SU-DHL-6 (cell line): ENCODE results near the gene CCDC82.

Source experiments
- H2AFZ ChIP-seq: fragments of 200-600 bp; sonication (generic); 2 replicates; pipeline ENCODE4 v1.6.1; 2014; ENCODE audit warnings: low read depth, mild to moderate bottlenecking, moderate library complexity, mixed read lengths, antibody characterized with exemption, low read length; ENCODE audit not compliant: severe bottlenecking
- H3F3A ChIP-seq: fragments of 200-600 bp; shearing (Covaris generic); 2 replicates; pipeline ENCODE4 v1.6.0; 2016; ENCODE audit warnings: antibody characterized with exemption, mild to moderate bottlenecking; ENCODE audit not compliant: insufficient read depth
- H3K27ac ChIP-seq: fragments of 200-600 bp; sonication (generic); 2 replicates; pipeline ENCODE4 v1.5.1; 2016; ENCODE audit warnings: low read depth, mild to moderate bottlenecking, low read length, moderate library complexity, mixed read lengths
- H3K27me3 ChIP-seq: fragments of 200-600 bp; sonication (generic), shearing (Covaris generic); 2 replicates; pipeline ENCODE4 v1.6.0; 2014; ENCODE audit warnings: mild to moderate bottlenecking, low read length
- H3K36me3 ChIP-seq: fragments of 200-600 bp; sonication (generic); 2 replicates; pipeline ENCODE4 v1.6.1; 2014; ENCODE audit warnings: mild to moderate bottlenecking, low read length, mixed read lengths
- H3K4me2 ChIP-seq: fragments of 300-600, 200-600 bp; shearing (Covaris generic), sonication (generic); 2 replicates; pipeline ENCODE4 v1.6.0; 2014; ENCODE audit warnings: low read length, low read depth, mild to moderate bottlenecking; ENCODE audit not compliant: poor library complexity, severe bottlenecking
- H3K4me3 ChIP-seq: fragments of 200-600 bp; sonication (generic); 2 replicates; pipeline ENCODE4 v1.5.1; 2014; ENCODE audit warnings: antibody characterized with exemption, low read length, mild to moderate bottlenecking, mixed read lengths; ENCODE audit not compliant: insufficient read depth, poor library complexity, severe bottlenecking
- H3K79me2 ChIP-seq: fragments of 200-600 bp; sonication (generic); 2 replicates; pipeline ENCODE4 v1.6.1; 2014; ENCODE audit warnings: mild to moderate bottlenecking, low read length, moderate library complexity; ENCODE audit not compliant: insufficient read depth
- H3K9ac ChIP-seq: fragments of 200-600 bp; sonication (generic); 2 replicates; pipeline ENCODE4 v1.7.0; 2014; ENCODE audit warnings: mild to moderate bottlenecking, low read length
- H3K9me2 ChIP-seq: fragments of 200-600 bp; sonication (generic); replicated peaks from 2 replicates; pipeline ENCODE4 v1.6.1; 2014; ENCODE audit warnings: low read length; ENCODE audit not compliant: insufficient read depth
- H3K9me3 ChIP-seq: fragments of 200-600 bp; sonication (generic); 2 replicates; pipeline ENCODE4 v1.6.1; 2014; ENCODE audit warnings: low read length, mixed read lengths; ENCODE audit not compliant: insufficient read depth
- H4K20me1 ChIP-seq: fragments of 200-600 bp; sonication (generic); 2 replicates; pipeline ENCODE4 v1.6.1; 2014; ENCODE audit warnings: low read depth, mild to moderate bottlenecking, antibody characterized with exemption, low read length, moderate library complexity, mixed read lengths
- CTCF ChIP-seq: fragments of 200-600 bp; sonication (generic); IDR thresholded peaks from one replicate; pipeline ENCODE4 v1.5.1; 2017; ENCODE audit warnings: antibody characterized with exemption, mild to moderate bottlenecking, low read length, moderate library complexity; ENCODE audit not compliant: insufficient read depth, poor library complexity, severe bottlenecking
- EZH2phosphoT487 ChIP-seq: fragments of 200-600 bp; sonication (generic), shearing (Covaris generic); conservative IDR thresholded peaks from 2 replicates; pipeline ENCODE4 v1.6.1; 2018; ENCODE audit warnings: mild to moderate bottlenecking, antibody characterized with exemption, low read length, moderate library complexity, mixed read lengths

Gene CCDC82

DNA sequence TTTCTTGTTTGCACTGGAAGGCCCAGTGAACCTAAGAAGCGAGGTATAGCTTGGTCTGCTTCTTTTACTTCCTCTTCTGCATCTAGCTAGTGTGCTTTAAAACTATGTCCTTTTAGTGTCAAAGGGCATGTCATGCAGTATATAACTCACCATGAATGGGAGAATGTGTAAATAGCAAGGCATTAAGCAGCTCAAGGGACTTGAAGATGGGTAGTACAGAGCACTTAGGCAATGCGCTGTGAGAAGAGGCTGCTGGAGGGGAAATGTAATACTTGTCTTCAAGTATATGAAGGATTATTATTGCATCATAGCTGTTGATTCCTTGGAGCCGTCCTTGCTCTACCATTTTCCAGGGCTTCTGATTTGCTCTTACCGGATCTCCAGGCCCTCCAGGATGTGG is 54.3 kb downstream of the CCDC82 start:
- no peak overlapping the region for H3K27ac ChIP-seq

GRCh38 chr11:96334219-96334618 is 55.5 kb downstream of the CCDC82 start:
- H3K27me3 ChIP-seq = no peaks in the 10 kb centered on the region
- no peak overlapping the region for H3K27ac ChIP-seq
- no peak for TF ChIP-seq CTCF
- TF ChIP-seq EZH2phosphoT487 = no peak
- H3F3A ChIP-seq = no peaks in the 10 kb centered on the region
- no peak overlapping the region for H2AFZ ChIP-seq
- no peak overlapping the region for H3K9ac ChIP-seq
- no peaks in the 10 kb centered on the region for H3K79me2 ChIP-seq
- no peaks in the 10 kb centered on the region for H3K9me2 ChIP-seq
- H4K20me1 ChIP-seq = no peaks in the 10 kb centered on the region
- no peaks in the 10 kb centered on the region for H3K9me3 ChIP-seq
- H3K36me3 ChIP-seq = no peaks in the 10 kb centered on the region
- H3K4me2 ChIP-seq = no peak overlapping the region
- no peak overlapping the region for H3K4me3 ChIP-seq

More for the DNA sequence above, 54.3 kb downstream of the CCDC82 start:
- H3K9me3 ChIP-seq = no peaks in the 10 kb centered on the region
- H3K4me3 ChIP-seq = no peak overlapping the region
- no peaks in the 10 kb centered on the region for H3K27me3 ChIP-seq
- no peak overlapping the region for H3K9ac ChIP-seq
- no peaks in the 10 kb centered on the region for H4K20me1 ChIP-seq
- H3K79me2 ChIP-seq = no peaks in the 10 kb centered on the region
- no peaks in the 10 kb centered on the region for H3K36me3 ChIP-seq
- no peaks in the 10 kb centered on the region for H3K9me2 ChIP-seq
- H2AFZ ChIP-seq = no peak overlapping the region
- TF ChIP-seq EZH2phosphoT487 (no peak), CTCF (no peak)
- no peaks in the 10 kb centered on the region for H3F3A ChIP-seq
- H3K4me2 ChIP-seq = no peak overlapping the region

DNA sequence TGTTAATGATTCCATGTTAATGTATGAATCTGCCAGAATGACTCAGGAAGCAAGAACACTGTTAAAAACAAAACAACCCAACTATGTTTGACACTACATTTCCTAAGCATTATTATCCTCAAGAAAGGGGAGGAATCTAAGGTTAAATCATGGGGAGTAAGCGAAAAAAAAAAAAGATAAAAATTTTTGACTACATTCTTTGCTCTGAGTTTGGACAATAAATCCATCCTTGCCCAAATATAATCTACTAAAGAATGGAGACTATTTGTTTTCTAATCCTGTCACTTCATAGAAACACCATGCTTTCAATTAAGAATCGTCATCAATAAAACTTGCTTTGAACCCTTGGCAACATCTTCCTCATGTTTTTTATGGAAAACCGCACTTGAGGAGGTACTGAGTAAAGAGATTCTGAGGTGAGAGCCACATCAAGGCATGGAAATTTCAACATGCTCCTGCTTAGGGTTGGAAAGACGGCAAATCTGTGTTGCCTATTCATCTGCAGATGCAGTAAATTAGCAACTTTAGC is 56.5 kb downstream of the CCDC82 start:
- no peaks in the 10 kb centered on the region for H3K9me3 ChIP-seq
- no peaks in the 10 kb centered on the region for H3K9me2 ChIP-seq
- H3K4me2 ChIP-seq = no peak overlapping the region
- H3K4me3 ChIP-seq = no peak overlapping the region
- TF ChIP-seq CTCF (no peak), EZH2phosphoT487 (no peak)
- H3K27me3 ChIP-seq = no peaks in the 10 kb centered on the region
- no peak overlapping the region for H3K27ac ChIP-seq
- no peaks in the 10 kb centered on the region for H3F3A ChIP-seq
- no peaks in the 10 kb centered on the region for H3K79me2 ChIP-seq
- no peaks in the 10 kb centered on the region for H4K20me1 ChIP-seq
- no peaks in the 10 kb centered on the region for H3K36me3 ChIP-seq
- H3K9ac ChIP-seq = no peak overlapping the region
- H2AFZ ChIP-seq = no peak overlapping the region
